Neuronal stem cell (in vitro differentiated cells): ENCODE measurements around the gene ZNF783.

Experiments
- DNase-seq: peaks from one replicate; pipeline ENCODE4 v3.0.0-alpha.2; 2013; ENCODE audit warnings: low spot score
- H2AFZ ChIP-seq: one replicate; pipeline ENCODE4 v1.6.1; 2013; ENCODE audit warnings: mild to moderate bottlenecking, low read length, inconsistent platforms
- H2AK5ac ChIP-seq: 2 replicates; pipeline ENCODE4 v1.6.1; 2013; ENCODE audit warnings: low read depth, mild to moderate bottlenecking, inconsistent platforms, low read length, moderate library complexity, mixed read lengths
- H2BK120ac ChIP-seq: 2 replicates; pipeline ENCODE4 v1.6.1; 2013; ENCODE audit warnings: low read depth, mild to moderate bottlenecking, inconsistent platforms, low read length, moderate library complexity, mixed read lengths
- H2BK12ac ChIP-seq: one replicate; pipeline ENCODE4 v1.6.1; 2013; ENCODE audit warnings: low read length, inconsistent platforms
- H2BK15ac ChIP-seq: 2 replicates; pipeline ENCODE4 v1.6.1; 2013; ENCODE audit warnings: mild to moderate bottlenecking, low read length, inconsistent platforms, mixed read lengths
- H2BK5ac ChIP-seq: one replicate; pipeline ENCODE4 v1.6.1; 2013; ENCODE audit warnings: inconsistent platforms, mild to moderate bottlenecking, low read length, moderate library complexity
- H3K14ac ChIP-seq: one replicate; pipeline ENCODE4 v1.6.1; 2013; ENCODE audit warnings: low read length, inconsistent platforms
- H3K18ac ChIP-seq: 2 replicates; pipeline ENCODE4 v1.6.1; 2013; ENCODE audit warnings: low read length, inconsistent platforms
- H3K23ac ChIP-seq: 2 replicates; pipeline ENCODE4 v1.6.1; 2013; ENCODE audit warnings: low read depth, mild to moderate bottlenecking, mixed read lengths, low read length, inconsistent platforms; ENCODE audit not compliant: poor library complexity
- H3K27ac ChIP-seq: replicated peaks from 3 replicates; pipeline ENCODE4 v1.5.1; 2013; ENCODE audit warnings: low read length, inconsistent platforms
- H3K27me3 ChIP-seq, 3 experiments: 2 replicates each; pipeline ENCODE4 v1.6.1; 2013; ENCODE audit warnings: low read length in 3 of 3, mild to moderate bottlenecking in 2 of 3, inconsistent platforms in 1 of 3, low read depth in 1 of 3, mixed read lengths in 1 of 3, moderate library complexity in 1 of 3; ENCODE audit not compliant: control insufficient read depth in 3 of 3, insufficient read depth in 3 of 3
- H3K36me3 ChIP-seq, 2 donors: replicated peaks in 1 of 2; 2 replicates each; pipeline ENCODE4 v1.6.1; 2013; ENCODE audit warnings: low read length in 2 of 2; ENCODE audit not compliant: control insufficient read depth in 2 of 2, insufficient read depth in 2 of 2
- H3K4ac ChIP-seq: 2 replicates; pipeline ENCODE4 v1.6.1; 2013; ENCODE audit warnings: inconsistent platforms, mild to moderate bottlenecking, low read length, moderate library complexity
- H3K4me1 ChIP-seq, 2 donors: 1 replicate in 1 of 2; 2 replicates in 1 of 2; pipeline ENCODE4 v1.6.1; 2013; ENCODE audit warnings: low read length in 2 of 2, low read depth in 1 of 2; ENCODE audit not compliant: control insufficient read depth in 2 of 2, insufficient read depth in 1 of 2
- H3K4me2 ChIP-seq: one replicate; pipeline ENCODE4 v1.6.1; 2013; ENCODE audit warnings: mild to moderate bottlenecking, low read length, inconsistent platforms; ENCODE audit not compliant: insufficient read depth, poor library complexity, severe bottlenecking
- H3K4me3 ChIP-seq, 2 donors: 2 replicates each; pipeline ENCODE4 v1.5.1; 2013; ENCODE audit warnings: low read length in 2 of 2, mild to moderate bottlenecking in 2 of 2, inconsistent platforms in 1 of 2, moderate library complexity in 1 of 2
- H3K79me1 ChIP-seq: one replicate; pipeline ENCODE4 v1.6.1; 2013; ENCODE audit warnings: low read depth, mild to moderate bottlenecking, inconsistent platforms, low read length, moderate library complexity
- H3K9ac ChIP-seq: one replicate; pipeline ENCODE4 v1.6.1; 2013; ENCODE audit warnings: mild to moderate bottlenecking, low read depth, low read length, inconsistent platforms; ENCODE audit not compliant: poor library complexity
- H3K9me3 ChIP-seq, 2 donors: replicated peaks in 1 of 2; 2 replicates each; pipeline versions ENCODE3 to v1.6.1; 2013; ENCODE audit warnings: low read length in 2 of 2, mild to moderate bottlenecking in 2 of 2, inconsistent platforms in 1 of 2, low read depth in 1 of 2, mixed read lengths in 1 of 2, moderate library complexity in 1 of 2; ENCODE audit not compliant: control insufficient read depth in 2 of 2, insufficient read depth in 1 of 2
- H4K8ac ChIP-seq: one replicate; pipeline ENCODE4 v1.6.1; 2013; ENCODE audit warnings: low read depth, mild to moderate bottlenecking, inconsistent platforms, low read length, moderate library complexity
- H4K91ac ChIP-seq: one replicate; pipeline ENCODE4 v1.6.1; 2013; ENCODE audit warnings: low read length, low read depth, mild to moderate bottlenecking, inconsistent platforms; ENCODE audit not compliant: poor library complexity
- WGBS, 2 donors: extraction: QIAGEN DNeasy Blood & Tissue Kit; methylation state at CpG; one replicate each; pipeline ENCODE4 v1.1.7; 2013; ENCODE audit warnings: missing lambda C conversion rate in 2 of 2, mixed read lengths in 1 of 2; ENCODE audit not compliant: insufficient read length in 2 of 2, insufficient replicate concordance in 1 of 2; ENCODE audit errors: extremely low coverage in 2 of 2; 5-methylcytosine and 5-hydroxymethylcytosine counted together

ZNF783 gene

GRCh38 chr7:149240637-149241036, 21.4 kb upstream of the ZNF783 start:
- no peaks in the 10 kb centered on the region for H3K27me3 ChIP-seq
- no peak overlapping the region for H2AFZ ChIP-seq
- no peak for DNase-seq
- no peaks in the 10 kb centered on the region for H3K4me1 ChIP-seq
- no peak overlapping the region for H3K9ac ChIP-seq
- no peak overlapping the region for H2BK120ac ChIP-seq
- WGBS, 2 donors, result no CpG with 5 or more reads among the region's 5 CpGs
- no peak overlapping the region for H3K14ac ChIP-seq
- peaks cover 2 to 6% of the 10 kb centered on the region in 2 donors for H3K9me3 ChIP-seq
- no peak overlapping the region for H2BK5ac ChIP-seq
- peak overlapping the region in 1 of 2 donors; percentile 72 for H3K4me3 ChIP-seq
- H3K79me1 ChIP-seq, result peaks cover 8% of the 10 kb centered on the region
- H2AK5ac ChIP-seq, result no peak overlapping the region
- no peak overlapping the region for H3K23ac ChIP-seq
- no peaks in the 10 kb centered on the region for H3K36me3 ChIP-seq
- no peak overlapping the region for H2BK15ac ChIP-seq
- H3K4ac ChIP-seq, result no peak overlapping the region
- H3K18ac ChIP-seq, result no peak overlapping the region
- no peak overlapping the region for H3K27ac ChIP-seq
- peak overlapping the region; percentile 84 for H3K4me2 ChIP-seq
- no peak overlapping the region for H4K8ac ChIP-seq
- H2BK12ac ChIP-seq, result no peak overlapping the region
- no peak overlapping the region for H4K91ac ChIP-seq

- Histone ChIP-seq H3K79me1 (peaks cover 8% of the 10 kb centered on the region), H2BK12ac (no peak overlapping the region), H3K4me1 (no peaks in the 10 kb centered on the region), H3K4ac (no peak overlapping the region), H2BK120ac (no peak overlapping the region), H2AFZ (no peak overlapping the region), H2AK5ac (no peak overlapping the region), H4K91ac (no peak overlapping the region), H4K8ac (no peak overlapping the region), H3K14ac (no peak overlapping the region), H2BK15ac (no peak overlapping the region), H3K36me3 (no peaks in the 10 kb centered on the region), H3K9ac (no peak overlapping the region), H3K23ac (no peak overlapping the region), H3K27me3 (no peaks in the 10 kb centered on the region), H3K4me3 (no peak overlapping the region), H2BK5ac (no peak overlapping the region), H3K9me3 (peaks cover 2 to 6% of the 10 kb centered on the region in 2 donors), H3K18ac (no peak overlapping the region), H3K4me2 (no peak overlapping the region), H3K27ac (no peak overlapping the region)
- DNase-seq, result no peak
- WGBS, 2 donors, result no CpG with 5 or more reads among the region's 5 CpGs
Observed at GRCh38 chr7:149241696-149242095, 20.3 kb upstream of the ZNF783 start.

GRCh38 chr7:149245244-149245643, 16.8 kb upstream of the ZNF783 start:
- Histone ChIP-seq H3K79me1 (peaks cover 5% of the 10 kb centered on the region), H2AFZ (no peak overlapping the region), H3K4me1 (no peaks in the 10 kb centered on the region), H4K91ac (no peak overlapping the region), H3K18ac (no peak overlapping the region), H3K14ac (no peak overlapping the region), H3K36me3 (peaks cover 0 to 18% of the 10 kb centered on the region in 2 donors), H2BK120ac (no peak overlapping the region), H2BK12ac (no peak overlapping the region), H3K4me2 (no peak overlapping the region), H3K23ac (no peak overlapping the region), H2BK15ac (no peak overlapping the region), H4K8ac (no peak overlapping the region), H3K9me3 (peaks cover 2 to 6% of the 10 kb centered on the region in 2 donors), H2AK5ac (no peak overlapping the region), H3K27me3 (no peaks in the 10 kb centered on the region), H3K4ac (no peak overlapping the region), H3K4me3 (no peak overlapping the region), H3K27ac (no peak overlapping the region), H3K9ac (no peak overlapping the region), H2BK5ac (no peak overlapping the region)
- WGBS, 2 donors, result no CpG with 5 or more reads among the region's 5 CpGs
- DNase-seq, result no peak

GRCh38 chr7:149245744-149246143, 16.3 kb upstream of the ZNF783 start:
- H2BK12ac ChIP-seq, result no peak overlapping the region
- no peak overlapping the region for H4K8ac ChIP-seq
- no peak for DNase-seq
- H3K79me1 ChIP-seq, result peaks cover 7% of the 10 kb centered on the region
- H3K4ac ChIP-seq, result no peak overlapping the region
- WGBS, 2 donors, result no CpG with 5 or more reads among the region's 5 CpGs
- H2AFZ ChIP-seq, result no peak overlapping the region
- H3K4me3 ChIP-seq, result no peak overlapping the region
- peaks cover 3 to 23% of the 10 kb centered on the region in 2 donors for H3K36me3 ChIP-seq
- no peaks in the 10 kb centered on the region for H3K4me1 ChIP-seq
- H3K27ac ChIP-seq, result no peak overlapping the region
- peaks cover 2 to 6% of the 10 kb centered on the region in 2 donors for H3K9me3 ChIP-seq
- H3K18ac ChIP-seq, result no peak overlapping the region
- no peak overlapping the region for H3K9ac ChIP-seq
- H2AK5ac ChIP-seq, result no peak overlapping the region
- no peak overlapping the region for H3K4me2 ChIP-seq
- no peak overlapping the region for H3K14ac ChIP-seq
- no peak overlapping the region for H2BK15ac ChIP-seq
- H4K91ac ChIP-seq, result no peak overlapping the region
- no peak overlapping the region for H2BK5ac ChIP-seq
- H3K27me3 ChIP-seq, result no peaks in the 10 kb centered on the region
- no peak overlapping the region for H3K23ac ChIP-seq
- no peak overlapping the region for H2BK120ac ChIP-seq
